ENCODE measurements around the gene CUL4A.

The CUL4A gene

DNA sequence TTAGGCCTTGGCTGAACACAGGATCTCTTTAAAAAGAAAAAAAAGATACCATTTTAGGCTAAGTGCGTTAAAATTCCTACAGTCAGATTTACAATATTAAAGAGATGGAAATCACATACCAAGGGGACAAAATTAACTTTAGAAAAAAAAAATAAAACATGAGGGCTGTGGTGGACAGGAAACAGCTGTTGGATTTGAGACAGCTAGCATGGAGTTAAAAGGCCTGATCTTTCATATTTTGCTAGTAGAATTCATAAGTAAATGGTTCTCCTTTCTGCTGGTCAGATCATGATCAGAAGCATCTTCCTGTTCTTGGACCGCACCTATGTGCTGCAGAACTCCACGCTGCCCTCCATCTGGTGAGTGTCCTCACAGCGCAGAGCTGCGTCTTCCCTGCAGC, 19.7 kb downstream of the CUL4A start:
- no peak for DNase-seq (ENCODE audit: insufficient read length, low spot score)
- no peak for FAIRE-seq
- TF ChIP-seq, protein P1, sequence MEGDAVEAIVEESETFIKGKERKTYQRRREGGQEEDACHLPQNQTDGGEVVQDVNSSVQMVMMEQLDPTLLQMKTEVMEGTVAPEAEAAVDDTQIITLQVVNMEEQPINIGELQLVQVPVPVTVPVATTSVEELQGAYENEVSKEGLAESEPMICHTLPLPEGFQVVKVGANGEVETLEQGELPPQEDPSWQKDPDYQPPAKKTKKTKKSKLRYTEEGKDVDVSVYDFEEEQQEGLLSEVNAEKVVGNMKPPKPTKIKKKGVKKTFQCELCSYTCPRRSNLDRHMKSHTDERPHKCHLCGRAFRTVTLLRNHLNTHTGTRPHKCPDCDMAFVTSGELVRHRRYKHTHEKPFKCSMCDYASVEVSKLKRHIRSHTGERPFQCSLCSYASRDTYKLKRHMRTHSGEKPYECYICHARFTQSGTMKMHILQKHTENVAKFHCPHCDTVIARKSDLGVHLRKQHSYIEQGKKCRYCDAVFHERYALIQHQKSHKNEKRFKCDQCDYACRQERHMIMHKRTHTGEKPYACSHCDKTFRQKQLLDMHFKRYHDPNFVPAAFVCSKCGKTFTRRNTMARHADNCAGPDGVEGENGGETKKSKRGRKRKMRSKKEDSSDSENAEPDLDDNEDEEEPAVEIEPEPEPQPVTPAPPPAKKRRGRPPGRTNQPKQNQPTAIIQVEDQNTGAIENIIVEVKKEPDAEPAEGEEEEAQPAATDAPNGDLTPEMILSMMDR (IDR thresholded peaks at IDR 0.05; ENCODE audit: insufficient read depth, missing control alignments): no peak

- FAIRE-seq: no peak
- no peak for DNase-seq (ENCODE audit: insufficient read length, low spot score)
- TF ChIP-seq, protein P1 (IDR thresholded peaks at IDR 0.05; ENCODE audit: insufficient read depth, missing control alignments): no peak
Measured at GRCh38 chr13:113229791-113230190, 20.4 kb downstream of the CUL4A start.

DNA sequence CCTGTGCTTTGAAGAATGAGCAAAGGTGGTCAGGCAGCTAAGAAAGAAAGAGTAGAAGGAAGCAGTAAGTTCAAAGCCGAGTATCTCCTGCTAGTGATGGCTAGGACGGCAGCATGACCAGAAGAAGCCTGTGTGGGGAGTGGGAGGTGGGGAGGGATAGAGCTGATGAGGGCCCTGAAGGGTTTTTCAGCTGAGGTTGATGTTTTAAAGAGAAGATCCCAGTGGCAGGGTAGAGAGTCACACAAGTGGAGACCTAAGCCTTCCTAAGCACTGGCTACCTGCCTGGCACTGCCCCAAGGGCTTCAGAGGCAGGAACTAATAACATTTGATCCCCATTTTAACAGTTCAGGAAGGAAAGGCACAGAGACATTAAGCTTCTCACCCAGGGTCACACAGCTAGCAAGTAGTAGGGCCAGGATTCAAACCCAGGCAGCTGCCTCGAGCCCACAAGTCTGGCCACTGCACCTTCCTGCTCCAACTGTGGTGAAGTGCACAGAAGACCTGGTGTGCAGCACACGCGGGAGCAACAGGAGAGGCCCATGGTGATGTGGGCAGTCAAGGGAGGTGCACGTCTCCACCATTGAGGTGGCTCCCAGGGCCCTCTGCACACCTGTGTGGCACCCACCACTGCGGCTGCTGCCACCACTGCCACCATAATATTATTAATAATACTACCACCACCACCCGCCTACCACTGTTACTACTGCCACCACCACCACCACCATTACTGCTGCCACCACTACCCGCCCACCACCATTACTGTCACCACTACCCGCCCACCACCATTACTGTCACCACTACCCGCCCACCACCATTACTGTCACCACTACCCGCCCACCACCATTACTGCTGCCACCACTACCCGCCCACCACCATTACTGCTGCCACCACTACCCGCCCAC, 22.1 kb downstream of the CUL4A start:
- TF ChIP-seq, protein P1 (IDR thresholded peaks at IDR 0.05; ENCODE audit: insufficient read depth, missing control alignments): no peak
- FAIRE-seq: no peak

GRCh38 chr13:113232208-113233003, 23.0 kb downstream of the CUL4A start:
- FAIRE-seq (no peak), DNase-seq (ENCODE audit: insufficient read length, low spot score) (no peak)
- TF ChIP-seq, protein P1 (IDR thresholded peaks at IDR 0.05; ENCODE audit: insufficient read depth, missing control alignments): no peak

More for the DNA sequence above, 22.1 kb downstream of the CUL4A start:
- DNase-seq (ENCODE audit: insufficient read length, low spot score): no peak

DNA sequence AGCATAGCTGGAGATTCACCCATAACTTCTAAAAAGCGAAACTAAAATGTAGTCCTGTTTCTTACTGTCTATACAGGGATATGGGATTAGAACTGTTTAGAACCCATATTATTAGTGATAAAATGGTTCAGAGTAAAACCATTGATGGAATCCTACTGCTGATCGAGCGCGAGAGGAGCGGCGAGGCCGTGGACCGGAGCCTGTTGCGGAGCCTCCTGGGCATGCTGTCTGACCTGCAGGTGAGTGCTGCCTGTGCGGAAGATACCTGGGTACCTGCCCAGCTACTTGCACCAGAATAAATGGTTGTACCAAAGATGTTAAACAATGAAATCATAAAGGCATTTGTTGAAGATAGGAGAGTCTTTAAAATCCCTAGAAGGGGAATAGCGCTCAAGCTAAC, 23.7 kb downstream of the CUL4A start:
- TF ChIP-seq, protein P1 (IDR thresholded peaks at IDR 0.05; ENCODE audit: insufficient read depth, missing control alignments): no peak
- DNase-seq (ENCODE audit: insufficient read length, low spot score): no peak
- FAIRE-seq: no peak

- no peak for DNase-seq (ENCODE audit: insufficient read length, low spot score)
- FAIRE-seq: no peak
- TF ChIP-seq, protein P1 (IDR thresholded peaks at IDR 0.05; ENCODE audit: insufficient read depth, missing control alignments): no peak
Measured at GRCh38 chr13:113238536-113238935, 29.1 kb downstream of the CUL4A start.

Data from D721Med (cell line).